HL-60 (cell line): ENCODE results near the gene CCK.

ENCODE experiments used
- GABPA ChIP-seq: IDR thresholded peaks from 2 replicates; pipeline ENCODE4 v1.6.1; 2012; ENCODE audit warnings: low read depth
- POLR2AphosphoS5 ChIP-seq: IDR thresholded peaks from 2 replicates; pipeline ENCODE4 v1.6.1; 2012; ENCODE audit warnings: low read depth
- TF ChIP-seq, protein P1 (sequence below): IDR thresholded peaks from one replicate; pipeline ENCODE4 v1.5.1; 2011; ENCODE audit warnings: low read length, control low read depth, inconsistent platforms; ENCODE audit not compliant: insufficient read depth

DNA sequence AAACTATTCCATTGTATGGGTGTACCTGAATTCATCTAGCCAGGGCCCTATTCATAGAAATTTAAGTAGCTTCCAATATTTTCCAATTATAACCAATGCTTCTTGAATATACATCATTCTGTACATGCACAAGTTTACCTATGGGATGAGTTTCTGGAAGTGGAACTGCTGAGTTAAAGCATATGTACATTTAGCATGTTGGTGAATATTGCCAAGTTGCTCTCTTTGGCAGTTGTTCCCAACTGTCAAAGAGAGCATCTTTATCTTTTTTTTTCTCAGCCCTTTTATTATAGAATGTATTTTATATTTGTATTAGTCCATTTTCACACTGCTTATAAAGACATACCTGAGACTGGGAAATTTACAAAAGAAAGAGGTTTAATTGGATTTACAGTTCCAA lies 8.3 kb upstream of the CCK start:
- TF ChIP-seq, protein P1, sequence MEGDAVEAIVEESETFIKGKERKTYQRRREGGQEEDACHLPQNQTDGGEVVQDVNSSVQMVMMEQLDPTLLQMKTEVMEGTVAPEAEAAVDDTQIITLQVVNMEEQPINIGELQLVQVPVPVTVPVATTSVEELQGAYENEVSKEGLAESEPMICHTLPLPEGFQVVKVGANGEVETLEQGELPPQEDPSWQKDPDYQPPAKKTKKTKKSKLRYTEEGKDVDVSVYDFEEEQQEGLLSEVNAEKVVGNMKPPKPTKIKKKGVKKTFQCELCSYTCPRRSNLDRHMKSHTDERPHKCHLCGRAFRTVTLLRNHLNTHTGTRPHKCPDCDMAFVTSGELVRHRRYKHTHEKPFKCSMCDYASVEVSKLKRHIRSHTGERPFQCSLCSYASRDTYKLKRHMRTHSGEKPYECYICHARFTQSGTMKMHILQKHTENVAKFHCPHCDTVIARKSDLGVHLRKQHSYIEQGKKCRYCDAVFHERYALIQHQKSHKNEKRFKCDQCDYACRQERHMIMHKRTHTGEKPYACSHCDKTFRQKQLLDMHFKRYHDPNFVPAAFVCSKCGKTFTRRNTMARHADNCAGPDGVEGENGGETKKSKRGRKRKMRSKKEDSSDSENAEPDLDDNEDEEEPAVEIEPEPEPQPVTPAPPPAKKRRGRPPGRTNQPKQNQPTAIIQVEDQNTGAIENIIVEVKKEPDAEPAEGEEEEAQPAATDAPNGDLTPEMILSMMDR = no peak
- no peak for TF ChIP-seq POLR2AphosphoS5
- TF ChIP-seq GABPA = no peak
